Measurements from ENCODE around the gene RHCE. TPM values are rescaled to one million over a fixed set of nuclear protein-coding genes. Genes with fewer than 3 reads are reported as not detected.
"Not testable (repeated sequence)": the region's sequence is repeated elsewhere in the genome, so short reads cannot be mapped to it uniquely, and the experiment has no call there.

RHCE gene
- total and polyA plus RNA-seq, 12 donors, result 0.59 to 4.0 (median 1.1) TPM; not detected in 5

- H3K4me1 ChIP-seq (replicated peaks in 1 of 2); DNase-seq; H3K36me3 ChIP-seq (replicated peaks in 1 of 2); intact Hi-C loops (cut with DNase I); H3K27ac ChIP-seq; H3K4me3 ChIP-seq; H3K9me3 ChIP-seq (replicated peaks in 1 of 3); H3K27me3 ChIP-seq: not testable (repeated sequence)
- WGBS, 4 donors, result 44 to 71% (median 56%) methylated on average over 4 of the region's 4 CpGs
These were observed 91.8 kb downstream of the RHCE start for GRCh38 chr1:25328791-25329185.

GRCh38 chr1:25327864-25328790 lies 92.5 kb downstream of the RHCE start:
- intact Hi-C loops (cut with DNase I); H3K27me3 ChIP-seq; H3K4me1 ChIP-seq (replicated peaks in 1 of 2); H3K4me3 ChIP-seq; H3K27ac ChIP-seq; DNase-seq; H3K36me3 ChIP-seq (replicated peaks in 1 of 2); H3K9me3 ChIP-seq (replicated peaks in 1 of 3): not testable (repeated sequence)
- no CpG with 5 or more reads among the region's 17 CpGs for WGBS, 4 donors

- intact Hi-C loops (cut with DNase I); H3K4me3 ChIP-seq: not testable (repeated sequence)
- WGBS, 4 donors, result 100% methylated on average over 3 of the region's 3 CpGs; no CpG with 5 or more reads in 1 of the 4 donors
These were observed 96.2 kb downstream of the RHCE start for GRCh38 chr1:25324407-25324806.

GRCh38 chr1:25322127-25322526 lies 98.5 kb downstream of the RHCE start:
- H3K27ac ChIP-seq; intact Hi-C loops (cut with DNase I); DNase-seq; H3K4me3 ChIP-seq; H3K36me3 ChIP-seq (replicated peaks in 1 of 2); H3K9me3 ChIP-seq (replicated peaks in 1 of 3); H3K27me3 ChIP-seq; H3K4me1 ChIP-seq (replicated peaks in 1 of 2): not testable (repeated sequence)
- 89 to 92% (median 92%) methylated on average over 6 to 8 of the region's 9 CpGs for WGBS, 4 donors

More at GRCh38 chr1:25324407-25324806, 96.2 kb downstream of the RHCE start:
- not testable (repeated sequence) for H3K27ac ChIP-seq; H3K4me1 ChIP-seq (replicated peaks in 1 of 2); H3K9me3 ChIP-seq (replicated peaks in 1 of 3); DNase-seq; H3K27me3 ChIP-seq; H3K36me3 ChIP-seq (replicated peaks in 1 of 2)

GRCh38 chr1:25320314-25320938 lies 100.2 kb downstream of the RHCE start:
- DNase-seq, result peak; percentile 51 to 86 (median 67)
- WGBS, 4 donors, result 53 to 66% (median 59%) methylated on average over 7 to 9 of the region's 9 CpGs
- H3K27me3 ChIP-seq; intact Hi-C loops (cut with DNase I); H3K4me1 ChIP-seq (replicated peaks in 1 of 2); H3K36me3 ChIP-seq (replicated peaks in 1 of 2); H3K9me3 ChIP-seq (replicated peaks in 1 of 3); H3K4me3 ChIP-seq: not testable (repeated sequence)
- TF ChIP-seq POLR2A (IDR thresholded peaks at IDR 0.05), result peak in 1 of 2 donors; percentile 19
- H3K27ac ChIP-seq, result peak overlapping the region; percentile 44 to 82 (median 69)

- H3K27me3 ChIP-seq; H3K4me1 ChIP-seq (replicated peaks in 1 of 2); intact Hi-C loops (cut with DNase I); H3K9me3 ChIP-seq (replicated peaks in 1 of 3); H3K36me3 ChIP-seq (replicated peaks in 1 of 2); H3K27ac ChIP-seq; H3K4me3 ChIP-seq; DNase-seq: not testable (repeated sequence)
These were observed 107.7 kb downstream of the RHCE start for GRCh38 chr1:25312806-25313470.

Other genes with a start within 250 kb of the RHCE start
- 10 to 100 TPM; 34.8 to 71.8 (median 53.8) TPM for gene SYF2, start 188.3 kb downstream of the RHCE start, total RNA-seq
- 10 to 100 TPM; 72.4 to 86.3 (median 76.2) TPM for gene SYF2, start 188.3 kb downstream of the RHCE start, polyA plus RNA-seq
- gene RSRP1, start 173.4 kb downstream of the RHCE start, total RNA-seq, result 100 to 1,000 TPM in 6 of 9 donors, 10 to 100 TPM in 3; 22.8 to 165 (median 104) TPM
- gene RSRP1, start 173.4 kb downstream of the RHCE start, polyA plus RNA-seq, result 100 to 1,000 TPM in 2 of 3 donors, 10 to 100 TPM in 1; 79.8 to 663 (median 292) TPM
- gene RHD, start 148.3 kb downstream of the RHCE start, total RNA-seq, result under 1 TPM in 3 of 9 donors, not detected in 6; 0.23 to 0.94 (median 0.69) TPM
- under 1 TPM in 2 of 3 donors, not detected in 1; 0.05 to 0.07 TPM for gene RHD, start 148.3 kb downstream of the RHCE start, polyA plus RNA-seq
- 100 to 1,000 TPM in 8 of 9 donors, 10 to 100 TPM in 1; 85.2 to 230 (median 154) TPM for gene TMEM50A, start 82.5 kb downstream of the RHCE start, total RNA-seq
- 100 to 1,000 TPM in 2 of 3 donors, 10 to 100 TPM in 1; 77.5 to 177 (median 154) TPM for gene TMEM50A, start 82.5 kb downstream of the RHCE start, polyA plus RNA-seq
- 10 to 100 TPM; 25.2 to 48.4 (median 30.7) TPM for gene MACO1, start 10.1 kb upstream of the RHCE start, total RNA-seq
- gene MACO1, start 10.1 kb upstream of the RHCE start, polyA plus RNA-seq, result 10 to 100 TPM; 15.1 to 45.4 (median 20.7) TPM
- 10 to 100 TPM in 8 of 9 donors, 1 to 10 TPM in 1; 6.8 to 39.1 (median 28.0) TPM for gene LDLRAP1, start 122.8 kb upstream of the RHCE start, total RNA-seq
- gene LDLRAP1, start 122.8 kb upstream of the RHCE start, polyA plus RNA-seq, result 10 to 100 TPM; 19.0 to 25.6 (median 21.4) TPM
- 10 to 100 TPM in 8 of 9 donors, 1 to 10 TPM in 1; 2.7 to 58.7 (median 30.0) TPM for gene MAN1C1, start 196.0 kb upstream of the RHCE start, total RNA-seq
- gene MAN1C1, start 196.0 kb upstream of the RHCE start, polyA plus RNA-seq, result 10 to 100 TPM in 2 of 3 donors, 1 to 10 TPM in 1; 8.3 to 14.1 (median 13.7) TPM

All from adrenal gland (tissue), 12 donors.